HL-60/S4 treated with retinoic acid at 250 ng/mL for 4 days and 3 days (cell line): ENCODE measurements around the gene IGFL4.

Experiments
- in situ Hi-C: fragments of 300-500 bp; cut with MboI; formaldehyde crosslinking; loops from 2 replicates; pipeline ENCODE4 v1.7.0; 2022; ENCODE audit warnings: low sequenced_read_pairs

Gene IGFL4

DNA sequence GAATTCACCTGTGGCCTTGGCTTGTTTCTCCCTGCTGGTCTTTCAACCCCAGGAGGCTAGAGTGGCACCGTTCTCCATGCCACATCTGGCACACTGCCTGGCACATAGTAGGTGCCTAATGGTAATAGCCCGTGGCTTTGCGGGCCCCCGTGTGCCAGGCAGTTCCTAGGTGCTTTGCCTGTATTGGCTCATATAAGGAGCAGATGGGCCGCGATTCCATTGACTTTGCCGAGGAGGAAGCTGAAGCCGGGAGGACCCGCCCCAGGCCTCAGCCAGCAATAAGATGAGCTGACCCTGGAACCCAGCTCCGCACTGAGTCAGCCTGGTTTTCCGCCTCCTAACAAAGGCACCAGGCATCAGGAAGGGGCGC, 18.8 kb downstream of the IGFL4 start:
- in situ Hi-C loops = no loop called here

DNA sequence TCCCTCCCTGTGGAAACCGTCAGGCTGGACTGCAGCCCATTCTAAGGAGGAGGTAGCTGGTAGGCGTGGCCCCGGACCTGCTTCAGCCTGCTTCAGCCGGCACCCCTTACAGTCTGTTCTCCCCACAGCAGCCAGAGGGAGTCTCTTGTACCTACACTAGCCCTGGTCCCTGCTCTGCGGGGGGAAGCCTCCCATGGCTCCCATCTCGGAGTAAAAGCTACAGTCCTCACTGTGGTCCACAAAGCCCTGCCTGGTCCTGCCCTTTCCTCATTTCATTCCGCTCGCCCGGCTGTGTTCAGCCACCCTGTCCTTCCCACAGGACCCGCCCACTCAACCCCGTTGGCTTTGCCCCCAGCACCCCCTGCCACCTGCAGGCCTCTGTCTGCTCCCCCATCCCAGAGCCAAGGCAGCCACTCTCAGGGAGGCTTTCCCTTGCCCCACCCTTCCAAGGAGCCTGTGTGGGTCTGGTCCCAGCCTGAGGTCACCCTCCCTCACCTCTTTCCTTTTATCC, 19.2 kb downstream of the IGFL4 start:
- in situ Hi-C loops = no loop called here

DNA sequence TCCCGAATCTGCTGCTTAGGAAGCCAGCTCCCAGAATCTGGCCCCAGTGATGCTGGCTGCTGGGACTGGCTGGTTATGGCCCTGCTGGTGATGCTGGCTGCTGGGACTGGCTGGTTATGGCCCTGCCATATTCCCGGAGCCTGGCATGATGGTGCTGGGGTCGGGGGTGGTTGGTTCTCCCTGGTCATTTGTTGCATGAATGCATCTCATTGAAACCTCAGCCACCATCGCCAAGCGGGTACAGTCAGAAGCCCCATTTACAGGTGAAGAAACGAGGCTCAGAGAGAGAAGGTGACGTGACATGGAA, 20.0 kb downstream of the IGFL4 start:
- in situ Hi-C loops = no loop called here

DNA sequence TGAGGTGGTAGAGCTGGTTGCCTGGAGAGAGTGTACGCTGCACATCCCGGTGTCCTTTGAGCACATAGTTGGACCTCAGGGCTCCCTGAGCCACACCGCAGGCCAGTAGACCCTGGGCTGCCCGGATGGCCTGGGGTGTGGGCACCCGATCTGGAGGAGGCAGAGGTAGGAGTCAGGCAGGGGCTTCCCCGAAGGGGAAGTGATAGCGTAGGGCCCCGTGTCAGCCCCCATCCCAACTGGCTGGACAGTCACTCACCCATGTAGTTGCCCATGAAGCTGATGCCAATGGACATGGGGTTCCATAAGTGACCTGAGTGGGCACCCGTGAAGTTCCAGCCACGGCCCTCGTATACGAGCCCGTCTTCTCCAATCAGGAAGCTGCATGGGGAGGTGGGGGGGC, 21.5 kb downstream of the IGFL4 start:
- in situ Hi-C loops = no loop called here

DNA sequence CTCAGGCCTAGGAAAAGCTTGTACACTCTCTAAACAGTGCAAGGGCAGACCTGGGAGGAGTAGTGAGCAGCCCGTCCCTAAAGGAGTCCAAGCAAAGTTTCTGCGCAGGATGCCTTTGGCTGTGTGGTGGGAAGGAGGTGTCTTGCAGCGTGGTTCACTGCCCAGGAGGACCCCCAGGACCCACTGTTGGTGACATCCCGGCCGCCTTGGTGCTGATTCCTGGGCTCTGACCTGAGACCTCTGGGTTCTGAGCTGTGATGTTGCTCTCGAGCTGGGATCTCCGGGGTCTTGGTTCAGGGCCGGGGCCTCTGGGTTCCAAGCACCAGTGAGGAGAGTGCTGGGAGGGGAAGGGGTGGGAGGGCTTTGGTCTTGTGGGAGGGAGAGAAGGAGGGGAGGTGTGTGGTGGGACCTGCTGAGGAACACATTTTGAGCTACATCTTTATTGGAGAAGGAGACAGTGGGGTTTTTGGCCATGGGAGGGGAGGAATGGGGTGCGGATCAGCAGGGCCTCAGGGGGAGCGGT, 22.0 kb downstream of the IGFL4 start:
- in situ Hi-C loops = no loop called here

DNA sequence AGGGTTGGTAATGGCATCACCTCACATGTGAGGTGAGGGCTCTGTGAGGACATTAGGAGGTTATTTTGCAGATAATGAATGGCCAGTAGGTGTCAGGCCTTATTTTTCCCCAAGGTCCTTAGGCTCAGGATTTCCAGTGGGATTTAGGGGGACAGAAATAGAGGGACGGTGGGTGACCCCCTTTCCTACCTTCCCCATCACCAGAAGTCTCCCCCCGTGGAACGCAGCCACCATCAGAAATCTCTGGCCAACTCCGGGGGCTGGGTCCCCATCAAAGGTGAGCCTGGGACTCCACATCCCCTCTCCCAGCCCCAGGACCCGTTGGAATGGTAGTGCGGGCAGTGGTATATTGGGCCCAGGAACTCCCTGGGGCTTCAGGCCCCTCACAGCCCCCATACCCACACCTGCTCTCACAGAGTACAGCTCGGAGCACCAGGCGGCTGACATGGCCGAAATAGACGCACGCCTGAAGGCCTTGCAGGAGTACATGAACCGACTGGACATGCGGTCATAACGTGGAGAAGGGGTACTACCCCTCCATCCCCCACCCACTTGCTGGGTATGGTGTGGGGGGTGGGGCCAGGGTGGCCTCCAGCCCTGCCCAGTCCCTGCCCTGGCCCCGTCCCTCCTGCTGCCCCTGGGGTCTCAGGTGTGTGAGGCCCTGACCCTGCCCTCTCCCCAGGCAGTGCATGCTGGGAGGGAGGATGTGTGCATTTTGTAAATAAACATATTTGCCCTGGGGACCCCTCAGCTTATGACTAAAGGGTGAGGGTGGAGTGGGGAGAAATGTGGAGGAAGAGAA, 22.7 kb downstream of the IGFL4 start:
- in situ Hi-C loops = no loop called here

DNA sequence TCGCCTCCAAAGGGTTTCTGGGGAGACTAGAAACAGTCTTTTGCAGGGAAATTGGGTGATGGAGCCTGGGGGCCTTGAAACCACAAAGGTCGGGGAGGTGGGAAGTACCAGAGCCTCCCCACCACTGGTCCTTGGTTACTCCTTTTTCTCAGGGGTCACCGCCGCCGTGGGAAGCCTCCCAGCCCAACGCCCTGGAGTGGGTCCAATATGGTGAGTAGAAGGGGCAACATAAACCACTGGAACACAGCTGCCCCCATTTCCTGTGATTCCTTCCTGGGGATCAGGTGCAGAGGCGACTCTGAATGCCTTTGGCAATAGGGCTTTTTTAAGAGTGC, 23.7 kb downstream of the IGFL4 start:
- in situ Hi-C loops = no loop called here

DNA sequence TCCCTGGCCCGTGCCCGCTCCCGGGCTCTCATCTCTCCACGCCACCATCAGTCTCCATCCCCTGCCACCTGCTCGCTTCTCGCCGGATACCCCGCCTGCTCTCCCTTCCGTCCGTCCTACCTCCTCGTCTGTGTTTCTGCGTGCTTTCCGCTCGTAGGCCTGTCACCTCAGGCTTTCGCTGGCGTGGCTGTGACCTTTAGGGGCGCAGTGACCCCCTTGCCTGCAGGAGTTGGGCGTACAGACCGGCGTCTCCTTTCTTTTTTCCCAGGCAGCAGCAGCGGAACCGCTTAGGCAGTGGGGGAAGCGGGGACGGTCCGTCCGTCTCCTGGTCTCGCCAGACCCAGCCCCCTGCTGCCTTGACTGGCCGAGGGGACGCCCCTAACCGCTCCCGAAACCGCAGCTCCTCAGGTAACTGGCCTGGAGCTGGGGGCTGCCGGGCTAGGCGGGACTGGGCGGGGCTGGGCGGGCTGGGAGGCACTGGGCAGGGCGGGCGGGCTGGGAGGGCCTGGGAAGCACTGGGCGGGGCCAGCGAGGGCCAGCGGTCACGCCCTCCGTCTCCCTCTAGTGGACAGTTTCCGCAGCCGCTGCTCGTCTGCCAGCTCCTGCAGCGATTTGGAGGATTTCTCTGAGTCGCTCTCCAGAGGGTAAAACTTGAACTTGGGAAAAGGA, 24.2 kb downstream of the IGFL4 start:
- in situ Hi-C loops = no loop called here

DNA sequence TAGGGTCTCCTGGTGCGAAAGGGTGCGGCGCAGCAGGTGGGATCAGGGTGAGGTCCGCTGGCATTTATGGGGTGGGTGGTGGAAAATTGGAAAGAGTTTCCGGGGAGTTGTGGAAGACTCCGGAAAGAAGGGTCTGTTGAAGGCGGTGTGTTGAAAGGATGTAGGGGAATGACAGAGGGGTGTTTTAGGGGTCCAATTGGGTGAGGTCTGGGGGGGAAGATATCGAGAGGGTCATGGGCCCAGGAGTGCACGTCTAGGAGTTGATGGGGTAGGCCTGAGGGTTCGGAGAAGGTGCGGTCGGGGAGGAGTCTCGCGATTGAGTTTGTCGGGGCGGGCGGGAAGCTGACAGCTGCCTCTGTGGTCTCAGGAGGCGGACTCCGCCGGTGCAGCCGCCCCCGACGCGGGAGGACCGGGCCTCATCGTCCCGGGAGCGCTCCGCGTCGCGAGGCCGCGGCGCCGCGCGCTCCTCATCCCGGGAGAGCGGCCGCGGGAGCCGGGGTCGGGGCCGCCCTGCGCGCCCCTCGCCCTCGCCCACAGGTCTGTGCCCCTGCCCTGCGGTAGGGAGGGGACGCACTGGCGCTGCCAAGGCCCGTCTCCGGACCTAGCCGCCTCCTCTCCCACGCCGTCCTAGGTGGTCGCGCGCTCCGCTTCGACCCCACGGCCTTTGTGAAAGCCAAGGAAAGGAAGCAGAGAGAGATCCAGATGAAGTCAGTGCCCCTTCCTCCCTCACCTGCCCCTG, 24.9 kb downstream of the IGFL4 start:
- in situ Hi-C loops = no loop called here

DNA sequence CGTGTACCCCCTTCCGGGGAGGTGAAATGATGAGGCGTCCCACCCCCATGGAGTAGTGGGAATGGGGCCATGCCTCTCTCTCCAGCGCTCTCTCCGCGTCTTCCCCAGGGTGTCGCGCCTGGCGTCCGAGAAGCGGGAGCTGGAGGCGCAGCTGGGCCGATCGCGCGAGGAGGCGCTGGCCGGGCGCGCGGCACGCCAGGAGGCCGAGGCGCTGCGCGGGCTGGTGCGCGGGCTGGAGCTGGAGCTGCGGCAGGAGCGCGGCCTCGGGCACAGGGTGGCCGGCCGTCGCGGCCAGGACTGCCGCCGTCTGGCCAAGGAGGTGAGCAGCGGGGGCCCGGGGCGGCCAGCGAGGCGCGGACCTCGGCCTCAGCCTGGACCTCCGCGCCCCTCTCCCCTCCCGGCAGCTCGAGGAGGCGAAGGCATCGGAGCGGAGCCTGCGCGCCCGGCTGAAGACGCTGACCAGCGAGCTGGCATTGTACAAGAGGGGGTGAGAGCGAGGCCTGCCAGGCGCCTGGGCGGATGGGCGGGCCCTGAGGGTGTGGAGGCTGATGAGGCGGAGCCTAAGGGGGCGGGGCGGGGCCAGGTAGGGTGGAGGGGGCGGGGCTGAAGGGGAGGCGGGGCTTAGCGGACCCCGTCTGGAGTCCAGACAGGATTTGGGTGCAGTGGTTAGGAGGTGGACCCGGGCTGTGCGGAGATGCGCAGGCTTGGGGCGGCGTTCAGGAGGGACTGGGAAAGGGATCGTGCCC, 25.7 kb downstream of the IGFL4 start:
- in situ Hi-C loops = no loop called here

DNA sequence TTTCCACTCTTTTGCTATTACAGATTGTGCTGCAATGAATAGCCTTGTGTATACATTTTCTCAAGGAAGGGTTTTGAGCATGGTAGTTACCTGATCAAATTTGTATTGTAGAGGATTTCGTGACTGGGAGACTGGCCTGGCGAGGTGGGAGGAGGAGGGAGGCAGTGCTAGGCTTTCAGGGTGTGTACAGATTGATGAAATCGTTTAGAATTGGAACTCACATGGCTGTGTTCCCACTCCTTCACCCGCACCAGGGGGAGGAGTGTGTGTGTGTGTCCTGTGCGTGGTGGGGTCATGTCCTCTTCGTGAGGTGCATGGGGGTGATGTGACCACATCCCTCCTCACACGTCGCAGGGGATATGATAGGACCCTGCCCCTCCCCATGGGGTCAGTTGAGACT, 26.3 kb downstream of the IGFL4 start:
- in situ Hi-C loops = no loop called here

DNA sequence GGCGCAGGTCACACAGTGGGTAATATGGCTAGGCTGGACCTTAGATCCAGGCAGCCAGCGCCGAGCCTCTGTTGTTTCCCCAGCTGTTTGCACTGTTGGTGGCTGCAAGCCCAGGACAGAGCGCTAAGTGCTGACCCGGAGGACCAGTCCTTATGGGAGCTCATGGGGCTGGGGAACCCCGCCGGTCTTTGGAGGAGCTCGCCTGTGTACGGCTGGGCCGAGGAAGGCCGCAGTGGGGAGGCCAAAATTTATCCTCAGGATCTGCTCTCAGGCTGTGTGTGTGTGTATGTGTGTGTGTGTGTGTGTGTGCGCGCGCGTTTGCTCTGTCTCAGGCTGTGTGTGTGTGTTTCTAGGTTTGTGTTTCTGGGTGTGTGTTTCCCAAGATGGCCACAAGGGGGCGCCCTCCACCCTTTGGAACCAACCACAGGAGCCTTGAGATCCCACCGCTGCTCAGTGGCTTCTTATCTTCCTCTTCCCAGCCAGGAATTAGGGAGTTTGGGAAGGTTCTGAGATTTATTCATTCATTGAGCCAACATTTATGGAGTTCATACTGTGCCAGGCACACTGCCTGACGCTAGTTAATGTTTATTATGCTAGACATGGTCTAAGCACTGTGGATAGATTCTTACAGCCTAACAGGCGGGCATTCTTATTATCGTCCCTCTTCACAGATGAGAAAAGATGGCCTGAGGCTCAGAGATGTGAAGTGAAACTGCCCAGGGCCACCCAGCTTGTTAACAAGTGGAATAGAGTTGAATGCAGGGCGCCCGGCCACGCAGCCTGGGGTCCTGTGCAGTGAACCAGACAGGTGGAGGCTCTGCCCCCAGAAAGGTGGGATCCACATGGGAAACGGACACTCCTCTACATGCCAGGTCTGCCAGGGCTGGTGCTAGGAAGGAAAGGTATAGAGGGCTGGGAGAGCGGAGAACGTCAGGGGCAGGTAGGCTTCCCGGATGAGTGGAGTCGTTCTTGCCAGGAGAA, 31.0 kb downstream of the IGFL4 start:
- in situ Hi-C loops = no loop called here

DNA sequence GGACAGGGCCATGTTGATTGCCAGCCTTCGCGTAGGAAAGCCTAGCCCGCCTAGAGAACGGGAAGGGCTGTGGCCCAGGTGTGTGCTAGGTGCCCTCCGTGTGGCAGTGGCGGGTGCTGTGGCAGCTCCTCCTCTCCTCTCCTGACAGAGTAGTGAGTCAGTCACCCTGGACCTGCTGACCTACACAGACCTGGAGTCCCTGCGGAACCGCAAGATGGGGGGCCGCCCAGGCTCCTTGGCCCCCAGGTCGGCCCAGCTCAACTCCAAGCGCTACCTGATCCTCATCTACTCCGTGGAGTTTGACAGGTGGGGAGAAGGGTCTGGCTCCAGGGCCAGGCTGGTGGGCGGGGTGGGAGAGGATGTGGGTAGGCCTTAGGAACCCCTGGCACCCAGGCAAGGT, 34.4 kb downstream of the IGFL4 start:
- in situ Hi-C loops = no loop called here

DNA sequence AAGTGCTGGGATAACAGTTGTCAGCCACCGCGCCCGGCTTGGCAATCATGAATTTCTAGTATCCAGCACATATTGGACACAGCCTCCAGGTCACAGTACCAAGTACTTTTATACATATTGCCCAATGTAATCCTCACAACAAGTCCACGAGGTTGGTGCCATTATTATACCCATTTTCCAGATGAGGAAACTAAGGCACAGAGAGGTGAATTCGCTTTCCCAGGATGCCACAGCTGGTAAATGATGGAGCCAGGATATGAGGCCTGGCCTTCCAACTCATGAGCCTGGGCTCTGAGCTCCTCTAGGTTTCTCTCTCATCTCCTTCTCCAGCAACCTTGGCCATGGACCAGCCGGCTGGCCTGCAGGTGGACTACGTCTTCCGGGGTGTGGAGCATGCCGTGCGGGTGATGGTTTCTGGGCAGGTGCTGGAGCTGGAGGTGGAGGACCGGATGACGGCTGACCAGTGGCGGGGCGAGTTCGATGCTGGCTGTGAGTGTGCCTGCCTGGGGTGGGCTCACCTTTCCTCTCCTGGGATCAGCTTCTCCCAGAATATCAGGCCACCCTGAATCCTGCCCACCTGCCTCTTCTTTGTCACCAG, 38.0 kb downstream of the IGFL4 start:
- in situ Hi-C loops = no loop called here

DNA sequence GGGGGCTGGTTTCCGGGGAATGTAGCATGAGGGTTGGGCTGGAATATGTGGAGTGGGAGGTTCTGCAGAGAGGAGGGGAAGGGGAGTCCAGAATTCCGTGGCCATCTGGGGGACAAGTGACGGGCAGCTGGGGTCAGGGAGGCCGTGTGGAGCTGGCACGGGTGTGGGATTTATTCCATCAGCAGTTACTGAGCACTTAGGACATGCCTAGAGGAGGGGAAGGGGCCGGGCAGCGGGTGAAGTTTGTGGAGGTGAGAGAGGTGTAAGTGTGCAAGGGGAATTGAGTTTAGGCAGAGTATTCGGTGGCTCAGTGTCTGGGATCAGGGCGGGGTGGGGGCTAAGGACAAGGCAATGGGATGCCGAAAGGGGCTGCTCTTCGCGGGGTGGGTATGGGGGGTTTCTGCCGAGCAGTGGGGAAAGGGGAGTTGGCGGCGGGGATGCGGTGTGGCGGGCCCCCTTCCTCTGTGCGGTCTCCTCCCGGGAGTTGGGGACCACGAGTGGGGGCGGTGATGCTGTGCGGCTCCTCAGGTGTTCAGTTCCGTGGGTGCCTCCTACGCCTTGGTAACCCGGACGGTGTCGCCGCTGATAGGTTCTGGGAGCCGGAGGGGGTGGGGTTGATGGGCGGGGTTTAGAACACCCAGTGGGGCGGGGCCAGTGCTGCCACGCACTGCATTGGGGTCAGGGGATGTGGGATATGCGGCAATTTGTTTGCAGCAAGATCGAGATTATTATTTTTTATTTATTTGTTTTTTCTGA, 40.1 kb downstream of the IGFL4 start:
- in situ Hi-C loops = no loop called here

DNA sequence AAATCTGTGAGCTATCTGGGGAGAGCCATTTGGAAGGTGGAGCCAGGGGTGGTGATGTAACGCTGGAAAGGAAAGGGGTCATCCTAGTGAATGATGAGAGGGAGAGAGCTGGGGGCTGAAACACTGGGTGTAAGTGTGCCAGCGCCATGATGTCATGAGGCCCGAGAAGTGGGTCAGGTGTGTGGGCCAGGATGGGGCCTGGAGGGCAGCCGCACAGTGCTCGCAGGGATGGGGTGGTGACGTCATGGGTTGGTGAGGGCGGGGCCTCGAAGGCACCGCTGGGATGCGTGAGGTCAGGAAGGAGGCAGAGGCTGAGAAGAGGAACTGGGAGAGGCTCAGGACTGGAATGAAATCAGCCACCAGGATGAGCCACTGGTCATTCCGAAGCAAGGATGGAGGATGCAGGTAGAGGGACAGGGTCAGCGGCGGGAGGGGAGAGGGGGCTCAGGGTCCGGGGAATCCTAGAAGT, 41.1 kb downstream of the IGFL4 start:
- in situ Hi-C loops = no loop called here

DNA sequence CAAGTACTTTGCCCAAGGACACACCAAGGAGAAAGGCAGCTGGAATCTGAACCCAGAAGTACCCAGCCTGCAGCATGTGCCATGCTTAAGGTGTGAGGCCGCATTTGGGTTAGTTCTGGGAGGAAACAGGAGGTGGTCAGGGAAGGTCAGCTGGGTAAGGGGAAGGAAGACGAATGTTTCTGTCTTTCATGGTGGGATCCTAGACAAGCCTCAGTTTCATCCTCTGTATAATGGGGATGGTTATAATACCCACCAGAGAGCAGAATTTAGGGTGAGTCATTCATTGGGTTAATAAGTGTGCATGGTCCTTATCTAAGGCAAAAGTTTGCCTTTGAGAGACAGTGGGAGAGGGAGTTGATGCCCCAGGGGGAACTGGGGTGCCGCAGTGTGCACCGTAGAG, 42.0 kb downstream of the IGFL4 start:
- in situ Hi-C loops = no loop called here

DNA sequence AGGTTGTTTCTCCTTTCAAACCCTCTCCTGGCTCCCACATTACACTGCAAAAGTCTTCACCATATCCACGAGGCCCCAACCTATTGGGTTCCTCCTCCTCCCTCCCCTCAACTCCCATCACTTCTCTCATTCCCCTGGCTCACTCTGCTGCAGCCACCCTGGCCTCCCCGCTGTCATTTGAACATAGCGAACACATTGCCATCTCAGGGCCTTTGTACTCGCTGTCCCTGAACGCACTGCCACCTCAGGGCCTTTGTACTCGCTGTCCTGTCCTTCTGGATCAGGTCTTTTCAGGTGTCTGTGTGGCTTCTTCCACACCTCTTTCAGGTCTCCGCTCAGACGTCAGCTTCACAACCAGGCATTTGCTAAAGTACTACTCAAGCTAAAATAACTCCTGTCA, 43.9 kb downstream of the IGFL4 start:
- in situ Hi-C loops = no loop called here
